GM12878 (cell line): ENCODE measurements around the gene SBF2. TPM values are rescaled to one million over a fixed set of nuclear protein-coding genes. Genes with fewer than 3 reads are reported as not detected.

ENCODE experiments used
- ATAC-seq: fragments of 200-7000 bp; cut with Tn5 transposase; 3 replicates; pipeline ENCODE4 v1.9.1; 2020; ENCODE audit warnings: mild to moderate bottlenecking, moderate library complexity
- BruUV-seq: library from RNA; stranded (reverse); fragments of 400-500 nt; replicated peaks from 2 replicates; lab custom pipeline; 2021; lab: Mats Ljungman, UMichigan
- CTCF ChIA-PET: fragments of 300-600 bp; sonication (Branson Sonifier 250); formaldehyde crosslinking; extraction: SDS; loops from one replicate; lab custom pipeline; 2021; ENCODE audit warnings: inconsistent platforms; lab: Yijun Ruan, JAX
- POLR2A ChIA-PET: fragments of 350-600 bp; formaldehyde crosslinking; extraction: SDS; loops from one replicate; lab custom pipeline; 2021; ENCODE audit warnings: inconsistent platforms; lab: Charles Lee
- RAD21 ChIA-PET: fragments of 300-600 bp; sonication (Branson Sonifier 250); formaldehyde crosslinking; loops from one replicate; lab custom pipeline; 2023; ENCODE audit warnings: antibody characterized with exemption; ENCODE audit not compliant: unreplicated experiment; lab: Charles Lee
- SMC1A ChIA-PET: fragments of 300-600 bp; sonication (Branson Sonifier 250); formaldehyde crosslinking; loops from one replicate; lab custom pipeline; 2023; ENCODE audit not compliant: unreplicated experiment, uncharacterized antibody; lab: Charles Lee
- DNase-seq: peaks from one replicate; pipeline ENCODE4 v3.0.0-alpha.2; 2011; ENCODE audit warnings: low read depth, low spot score
- FAIRE-seq: peaks from 3 replicates; lab custom pipeline; 2011; peaks lifted over from hg19 to GRCh38; lab: Jason Lieb, UNC
- H2AFZ ChIP-seq: 2 replicates; pipeline ENCODE4 v1.6.0; 2011; ENCODE audit warnings: low read depth, low read length, control low read depth; ENCODE audit not compliant: control insufficient read depth
- H3K27ac ChIP-seq: 2 replicates; pipeline ENCODE4 v1.5.1; 2011; ENCODE audit warnings: control low read depth; ENCODE audit not compliant: control insufficient read depth, insufficient read depth
- H3K27me3 ChIP-seq, 2 experiments: replicated peaks in 1 of 2; 2 replicates each; pipeline versions ENCODE4 v1.6.0 to v1.6.1; 2011; ENCODE audit warnings: low read length in 1 of 2; ENCODE audit not compliant: control insufficient read depth in 2 of 2, insufficient read depth in 2 of 2
- H3K36me3 ChIP-seq, 2 experiments: 2 replicates each; pipeline ENCODE4 v1.5.1; 2011; ENCODE audit warnings: low read length in 1 of 2; ENCODE audit not compliant: control insufficient read depth in 2 of 2, insufficient read depth in 2 of 2
- H3K4me1 ChIP-seq: 2 replicates; pipeline ENCODE4 v1.6.1; 2011; ENCODE audit warnings: mild to moderate bottlenecking, low read length, moderate library complexity, mixed read lengths; ENCODE audit not compliant: control insufficient read depth, insufficient read depth
- H3K4me2 ChIP-seq: 2 replicates; pipeline ENCODE4 v1.6.0; 2011; ENCODE audit warnings: control low read depth; ENCODE audit not compliant: control insufficient read depth, insufficient read depth
- H3K4me3 ChIP-seq: fragments of 200-600 bp; sonication (generic); 2 replicates; pipeline ENCODE4 v1.5.1; 2016
- H3K79me2 ChIP-seq: 2 replicates; pipeline ENCODE4 v1.6.0; 2011; ENCODE audit warnings: low read length; ENCODE audit not compliant: control insufficient read depth, insufficient read depth
- H3K9ac ChIP-seq: 2 replicates; pipeline ENCODE4 v1.8.0; 2011; ENCODE audit warnings: low read length, control low read depth, mixed read lengths; ENCODE audit not compliant: control insufficient read depth, insufficient read depth
- H3K9me3 ChIP-seq: replicated peaks from 3 replicates; pipeline ENCODE4 v1.5.1; 2011; ENCODE audit warnings: mild to moderate bottlenecking, low read length; ENCODE audit not compliant: control insufficient read depth, insufficient read depth
- H4K20me1 ChIP-seq: 2 replicates; pipeline ENCODE4 v1.6.0; 2011; ENCODE audit not compliant: control insufficient read depth, insufficient read depth
- BACH1 ChIP-seq: fragments of 450-650 bp; IDR thresholded peaks from 2 replicates; pipeline ENCODE4 v1.6.1; 2017; ENCODE audit warnings: mild to moderate bottlenecking, borderline replicate concordance
- EED ChIP-seq: sonication (generic); IDR thresholded peaks from 2 replicates; pipeline ENCODE4 v1.6.1; 2016; ENCODE audit warnings: antibody characterized with exemption, low read depth
- ESRRA ChIP-seq: IDR thresholded peaks from 2 replicates; pipeline ENCODE4 v1.6.1; 2012; ENCODE audit warnings: mild to moderate bottlenecking, low read length, improper control_type of control experiment
- FOS ChIP-seq: IDR thresholded peaks from 3 replicates; pipeline ENCODE4 v1.6.1; 2011; ENCODE audit warnings: borderline replicate concordance; ENCODE audit not compliant: insufficient read length; ENCODE audit errors: extremely low read depth
- GATAD2B ChIP-seq: fragments of 450-650 bp; conservative IDR thresholded peaks from 2 replicates; pipeline ENCODE4 v1.6.1; 2017; ENCODE audit warnings: low read depth, mild to moderate bottlenecking, moderate library complexity
- IKZF1 ChIP-seq: fragments of 450-650 bp; conservative IDR thresholded peaks from 2 replicates; pipeline ENCODE4 v1.6.1; 2017; ENCODE audit warnings: antibody characterized with exemption, mild to moderate bottlenecking
- MAX ChIP-seq: IDR thresholded peaks from 2 replicates; pipeline ENCODE4 v1.6.1; 2012; ENCODE audit warnings: low read depth, low read length, improper control_type of control experiment
- MEF2A ChIP-seq: IDR thresholded peaks from 2 replicates; pipeline ENCODE4 v1.6.1; 2011; ENCODE audit warnings: low read depth, mild to moderate bottlenecking, low read length, moderate library complexity; ENCODE audit not compliant: insufficient read depth
- MEF2B ChIP-seq: fragments of 450-650 bp; IDR thresholded peaks from 2 replicates; pipeline ENCODE4 v1.6.1; 2018; ENCODE audit warnings: mild to moderate bottlenecking, moderate library complexity; ENCODE audit not compliant: partially characterized antibody, poor library complexity, severe bottlenecking
- SIN3A ChIP-seq: IDR thresholded peaks from 2 replicates; pipeline ENCODE4 v1.6.1; 2012; ENCODE audit warnings: low read depth, low read length, improper control_type of control experiment
- WGBS: methylation state at CpG from one replicate; pipeline ENCODE4 v1.1.6; 2016; ENCODE audit warnings: low lambda C conversion rate; ENCODE audit not compliant: insufficient replicate concordance, insufficient coverage; ENCODE audit errors: missing lambda C conversion rate; 5-methylcytosine and 5-hydroxymethylcytosine counted together
- in situ Hi-C: fragments of 300-500 bp; cut with MboI; formaldehyde crosslinking; loops from 9 replicates; pipeline ENCODE4 v1.14.3; 2018; ENCODE audit warnings: mixed read lengths
- intact Hi-C: fragments of 100-400 bp; cut with micrococcal nuclease; formaldehyde crosslinking; loops from one replicate; pipeline ENCODE4 v1.14.2; 2022; ENCODE audit not compliant: unreplicated experiment
- polyA plus RNA-seq, 11 experiments: library from polyadenylated mRNA; depleted of rRNA in 4 of 11; unstranded in 6 of 11; stranded (reverse) in 5 of 11; fragments of >200 nt; fragmentation: Nextera tagmentation in 4 of 11; fragmentation: Illumina TruSeq in 1 of 11; extraction: Ambion mirVana in 4 of 11; extraction: Trizol in 1 of 11; gene quantifications; 1 replicate in 1 of 11; 2 replicates in 10 of 11; pipeline versions ENCODE4 v1.2.1 to v1.2.3, GENCODE V29; 2011 to 2016; ENCODE audit warnings: inconsistent platforms in 2 of 11, missing spikeins in 2 of 11, low read depth in 1 of 11
- total RNA-seq, 4 experiments: library from RNA; depleted of rRNA in 3 of 4; stranded (reverse); fragments of >200 nt in 3 of 4; fragmentation: Illumina TruSeq in 1 of 4; extraction: Trizol in 1 of 4; gene quantifications; 2 replicates each; pipeline versions ENCODE4 v1.2.1 to v1.2.3, GENCODE V29; 2013 to 2021
- TF ChIP-seq, protein P1 (sequence below): fragments of 450-650 bp; IDR thresholded peaks from 2 replicates; pipeline ENCODE4 v1.6.1; 2017; ENCODE audit warnings: mild to moderate bottlenecking, low read depth, inconsistent platforms; ENCODE audit not compliant: poor library complexity, severe bottlenecking
- TF ChIP-seq, protein P2 (sequence below): IDR thresholded peaks from 2 replicates; pipeline ENCODE4 v1.6.1; 2012; ENCODE audit warnings: improper control_type of control experiment, low read depth, low read length; ENCODE audit not compliant: insufficient replicate concordance
- TF ChIP-seq, protein P3 (sequence below): fragments of 450-650 bp; IDR thresholded peaks from 2 replicates; pipeline ENCODE4 v1.6.1; 2017; ENCODE audit warnings: borderline replicate concordance

The SBF2 gene
- total and polyA plus RNA-seq, 10 of the 15 experiments (the other 5 are each of a cell fraction or from before 2014, with no cell fraction given) = 0.24 to 2.3 (median 1.1) TPM

GRCh38 chr11:9765320-9766101 lies 528.5 kb downstream of the SBF2 start:
- WGBS = 40% methylated on average over 5 of the region's 5 CpGs
- Histone ChIP-seq H3K9me3 (no peaks in the 10 kb centered on the region), H3K9ac (no peak overlapping the region), H3K27me3 (no peaks in the 10 kb centered on the region), H3K4me3 (no peak overlapping the region), H4K20me1 (no peaks in the 10 kb centered on the region), H3K36me3 (no peaks in the 10 kb centered on the region), H2AFZ (no peak overlapping the region), H3K4me2 (no peak overlapping the region), H3K4me1 (peaks cover 8% of the 10 kb centered on the region), H3K79me2 (no peaks in the 10 kb centered on the region), H3K27ac (no peak overlapping the region)
- in situ Hi-C loops (loop anchor here (10.0 kb wide), 2 partner anchors 529 to 559 kb away; partner anchors contain the start of gene SBF2), intact Hi-C loops (no loop called here)
- CTCF ChIA-PET = interaction anchor here (0.9 to 1.7 kb wide), 4 partner anchors 18 to 207 kb away, joined by 3 to 6 read pairs (median 4); no protein-coding TSS in a partner anchor
- POLR2A ChIA-PET = interaction anchor here (0.6 kb wide), 1 partner anchor 850 kb away, joined by 3 read pairs; no protein-coding TSS in a partner anchor
- RAD21 ChIA-PET = no interaction called here
- no peak for DNase-seq
- SMC1A ChIA-PET = interaction anchor here (1.6 kb wide), 1 partner anchor 13 kb away, joined by 3 read pairs; no protein-coding TSS in a partner anchor
- ATAC-seq = peak; percentile 54
- BruUV-seq = no TSS peak
- FAIRE-seq = no peak
- TF ChIP-seq IKZF1 (peak; percentile 18; the same call in 1 of the 2 replicates), SIN3A (no peak), FOS (no peak), ESRRA (no peak), MEF2B (peak; percentile 55), EED (0 out of 2 replicates have a peak, but pooled peaks have one; percentile 11), MAX (no peak), MEF2A (no peak), GATAD2B (no peak), BACH1 (no peak)
- TF ChIP-seq, protein P1, sequence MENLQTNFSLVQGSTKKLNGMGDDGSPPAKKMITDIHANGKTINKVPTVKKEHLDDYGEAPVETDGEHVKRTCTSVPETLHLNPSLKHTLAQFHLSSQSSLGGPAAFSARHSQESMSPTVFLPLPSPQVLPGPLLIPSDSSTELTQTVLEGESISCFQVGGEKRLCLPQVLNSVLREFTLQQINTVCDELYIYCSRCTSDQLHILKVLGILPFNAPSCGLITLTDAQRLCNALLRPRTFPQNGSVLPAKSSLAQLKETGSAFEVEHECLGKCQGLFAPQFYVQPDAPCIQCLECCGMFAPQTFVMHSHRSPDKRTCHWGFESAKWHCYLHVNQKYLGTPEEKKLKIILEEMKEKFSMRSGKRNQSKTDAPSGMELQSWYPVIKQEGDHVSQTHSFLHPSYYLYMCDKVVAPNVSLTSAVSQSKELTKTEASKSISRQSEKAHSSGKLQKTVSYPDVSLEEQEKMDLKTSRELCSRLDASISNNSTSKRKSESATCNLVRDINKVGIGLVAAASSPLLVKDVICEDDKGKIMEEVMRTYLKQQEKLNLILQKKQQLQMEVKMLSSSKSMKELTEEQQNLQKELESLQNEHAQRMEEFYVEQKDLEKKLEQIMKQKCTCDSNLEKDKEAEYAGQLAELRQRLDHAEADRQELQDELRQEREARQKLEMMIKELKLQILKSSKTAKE = no peak
- TF ChIP-seq, protein P2, sequence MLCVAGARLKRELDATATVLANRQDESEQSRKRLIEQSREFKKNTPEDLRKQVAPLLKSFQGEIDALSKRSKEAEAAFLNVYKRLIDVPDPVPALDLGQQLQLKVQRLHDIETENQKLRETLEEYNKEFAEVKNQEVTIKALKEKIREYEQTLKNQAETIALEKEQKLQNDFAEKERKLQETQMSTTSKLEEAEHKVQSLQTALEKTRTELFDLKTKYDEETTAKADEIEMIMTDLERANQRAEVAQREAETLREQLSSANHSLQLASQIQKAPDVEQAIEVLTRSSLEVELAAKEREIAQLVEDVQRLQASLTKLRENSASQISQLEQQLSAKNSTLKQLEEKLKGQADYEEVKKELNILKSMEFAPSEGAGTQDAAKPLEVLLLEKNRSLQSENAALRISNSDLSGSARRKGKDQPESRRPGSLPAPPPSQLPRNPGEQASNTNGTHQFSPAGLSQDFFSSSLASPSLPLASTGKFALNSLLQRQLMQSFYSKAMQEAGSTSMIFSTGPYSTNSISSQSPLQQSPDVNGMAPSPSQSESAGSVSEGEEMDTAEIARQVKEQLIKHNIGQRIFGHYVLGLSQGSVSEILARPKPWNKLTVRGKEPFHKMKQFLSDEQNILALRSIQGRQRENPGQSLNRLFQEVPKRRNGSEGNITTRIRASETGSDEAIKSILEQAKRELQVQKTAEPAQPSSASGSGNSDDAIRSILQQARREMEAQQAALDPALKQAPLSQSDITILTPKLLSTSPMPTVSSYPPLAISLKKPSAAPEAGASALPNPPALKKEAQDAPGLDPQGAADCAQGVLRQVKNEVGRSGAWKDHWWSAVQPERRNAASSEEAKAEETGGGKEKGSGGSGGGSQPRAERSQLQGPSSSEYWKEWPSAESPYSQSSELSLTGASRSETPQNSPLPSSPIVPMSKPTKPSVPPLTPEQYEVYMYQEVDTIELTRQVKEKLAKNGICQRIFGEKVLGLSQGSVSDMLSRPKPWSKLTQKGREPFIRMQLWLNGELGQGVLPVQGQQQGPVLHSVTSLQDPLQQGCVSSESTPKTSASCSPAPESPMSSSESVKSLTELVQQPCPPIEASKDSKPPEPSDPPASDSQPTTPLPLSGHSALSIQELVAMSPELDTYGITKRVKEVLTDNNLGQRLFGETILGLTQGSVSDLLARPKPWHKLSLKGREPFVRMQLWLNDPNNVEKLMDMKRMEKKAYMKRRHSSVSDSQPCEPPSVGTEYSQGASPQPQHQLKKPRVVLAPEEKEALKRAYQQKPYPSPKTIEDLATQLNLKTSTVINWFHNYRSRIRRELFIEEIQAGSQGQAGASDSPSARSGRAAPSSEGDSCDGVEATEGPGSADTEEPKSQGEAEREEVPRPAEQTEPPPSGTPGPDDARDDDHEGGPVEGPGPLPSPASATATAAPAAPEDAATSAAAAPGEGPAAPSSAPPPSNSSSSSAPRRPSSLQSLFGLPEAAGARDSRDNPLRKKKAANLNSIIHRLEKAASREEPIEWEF = no peak
- TF ChIP-seq, protein P3, sequence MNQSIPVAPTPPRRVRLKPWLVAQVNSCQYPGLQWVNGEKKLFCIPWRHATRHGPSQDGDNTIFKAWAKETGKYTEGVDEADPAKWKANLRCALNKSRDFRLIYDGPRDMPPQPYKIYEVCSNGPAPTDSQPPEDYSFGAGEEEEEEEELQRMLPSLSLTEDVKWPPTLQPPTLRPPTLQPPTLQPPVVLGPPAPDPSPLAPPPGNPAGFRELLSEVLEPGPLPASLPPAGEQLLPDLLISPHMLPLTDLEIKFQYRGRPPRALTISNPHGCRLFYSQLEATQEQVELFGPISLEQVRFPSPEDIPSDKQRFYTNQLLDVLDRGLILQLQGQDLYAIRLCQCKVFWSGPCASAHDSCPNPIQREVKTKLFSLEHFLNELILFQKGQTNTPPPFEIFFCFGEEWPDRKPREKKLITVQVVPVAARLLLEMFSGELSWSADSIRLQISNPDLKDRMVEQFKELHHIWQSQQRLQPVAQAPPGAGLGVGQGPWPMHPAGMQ = no peak
